Measurements from ENCODE around the gene CACNA2D4. TPM values are rescaled to one million over a fixed set of nuclear protein-coding genes. Genes with fewer than 3 reads are reported as not detected.
A peak's percentile ranks its signal among the peaks of the same experiment; 100 is the strongest.

CACNA2D4 gene
- total and polyA plus RNA-seq, 2 donors from 2014 or later, result 2.5 to 7.3 TPM

DNA sequence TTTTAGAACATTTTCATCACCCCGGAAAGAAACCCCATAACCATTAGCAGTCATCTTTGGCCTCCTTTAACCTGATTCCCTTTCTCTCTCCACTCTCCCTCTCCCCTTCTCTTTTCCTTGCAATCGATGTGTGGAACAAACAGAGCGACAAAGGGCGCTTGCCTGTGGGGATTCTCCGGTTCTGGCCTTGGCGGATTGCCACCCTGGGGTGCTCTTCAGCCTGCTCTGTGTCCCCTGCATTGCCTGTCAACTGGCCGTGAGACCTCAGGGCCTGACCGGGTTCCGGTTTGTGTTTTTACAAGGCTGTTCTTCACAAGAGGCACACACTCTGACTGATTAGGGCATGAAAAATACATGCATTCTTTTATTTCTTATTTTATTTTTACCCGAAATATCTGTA is 70.3 kb downstream of the CACNA2D4 start:
- H3K27me3 ChIP-seq (ENCODE audit: control insufficient read depth, insufficient read depth, low read length), result no peaks in the 10 kb centered on the region
- no peak overlapping the region for H3K4me3 ChIP-seq (ENCODE audit: low read length in 3 of 3)
- intact Hi-C loops (cut with DNase I), result no loop called here
- no peaks in the 10 kb centered on the region for H3K4me1 ChIP-seq (ENCODE audit: control insufficient read depth in 2 of 3, insufficient read depth in 2 of 3, low read depth in 1 of 3, low read length in 3 of 3)
- FAIRE-seq (no peak), DNase-seq (peak in 1 of 5 donors; percentile 2)
- TF ChIP-seq, protein P1, sequence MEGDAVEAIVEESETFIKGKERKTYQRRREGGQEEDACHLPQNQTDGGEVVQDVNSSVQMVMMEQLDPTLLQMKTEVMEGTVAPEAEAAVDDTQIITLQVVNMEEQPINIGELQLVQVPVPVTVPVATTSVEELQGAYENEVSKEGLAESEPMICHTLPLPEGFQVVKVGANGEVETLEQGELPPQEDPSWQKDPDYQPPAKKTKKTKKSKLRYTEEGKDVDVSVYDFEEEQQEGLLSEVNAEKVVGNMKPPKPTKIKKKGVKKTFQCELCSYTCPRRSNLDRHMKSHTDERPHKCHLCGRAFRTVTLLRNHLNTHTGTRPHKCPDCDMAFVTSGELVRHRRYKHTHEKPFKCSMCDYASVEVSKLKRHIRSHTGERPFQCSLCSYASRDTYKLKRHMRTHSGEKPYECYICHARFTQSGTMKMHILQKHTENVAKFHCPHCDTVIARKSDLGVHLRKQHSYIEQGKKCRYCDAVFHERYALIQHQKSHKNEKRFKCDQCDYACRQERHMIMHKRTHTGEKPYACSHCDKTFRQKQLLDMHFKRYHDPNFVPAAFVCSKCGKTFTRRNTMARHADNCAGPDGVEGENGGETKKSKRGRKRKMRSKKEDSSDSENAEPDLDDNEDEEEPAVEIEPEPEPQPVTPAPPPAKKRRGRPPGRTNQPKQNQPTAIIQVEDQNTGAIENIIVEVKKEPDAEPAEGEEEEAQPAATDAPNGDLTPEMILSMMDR (IDR thresholded peaks at IDR 0.05; ENCODE audit: borderline replicate concordance, extremely low read depth, insufficient read depth), result no peak
- no peak overlapping the region for H3K9ac ChIP-seq (ENCODE audit: low read length in 3 of 3)
- no peak overlapping the region for H3K27ac ChIP-seq (ENCODE audit: low read depth in 2 of 2, low read length in 2 of 2)
- H3K9me3 ChIP-seq (ENCODE audit: control insufficient read depth in 2 of 3, insufficient read depth in 1 of 3, low read length in 3 of 3), result no peaks in the 10 kb centered on the region
- no peaks in the 10 kb centered on the region for H3K36me3 ChIP-seq (ENCODE audit: control insufficient read depth in 2 of 3, insufficient read depth in 3 of 3, low read length in 3 of 3)

DNA sequence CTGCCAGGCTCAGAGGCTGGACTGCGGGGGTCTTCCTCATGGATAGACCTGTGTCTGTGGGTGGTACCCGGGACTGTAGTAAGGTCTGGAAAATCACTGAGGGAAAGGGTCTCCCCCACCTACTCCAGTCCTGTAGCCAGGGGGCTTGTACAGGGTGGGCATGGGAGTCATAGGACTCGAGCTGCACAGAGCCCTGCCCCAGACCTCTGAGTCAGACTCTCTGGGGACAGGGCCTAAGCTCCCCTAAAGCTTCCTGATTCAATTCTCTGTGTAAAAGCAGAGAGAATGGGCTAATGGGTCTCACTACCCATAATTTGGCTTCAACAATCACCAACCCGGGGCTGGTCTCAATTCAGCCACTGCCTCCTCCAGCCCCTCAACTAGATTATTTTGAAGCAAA is 71.0 kb downstream of the CACNA2D4 start:
- no peak overlapping the region for H3K27ac ChIP-seq (ENCODE audit: low read depth in 2 of 2, low read length in 2 of 2)
- intact Hi-C loops (cut with DNase I), result no loop called here
- no peaks in the 10 kb centered on the region for H3K4me1 ChIP-seq (ENCODE audit: control insufficient read depth in 2 of 3, insufficient read depth in 2 of 3, low read depth in 1 of 3, low read length in 3 of 3)
- FAIRE-seq (no peak), DNase-seq (peak in 1 of 5 donors; percentile 1)
- H3K4me3 ChIP-seq (ENCODE audit: low read length in 3 of 3), result no peak overlapping the region
- H3K9me3 ChIP-seq (ENCODE audit: control insufficient read depth in 2 of 3, insufficient read depth in 1 of 3, low read length in 3 of 3), result no peaks in the 10 kb centered on the region
- no peaks in the 10 kb centered on the region for H3K27me3 ChIP-seq (ENCODE audit: control insufficient read depth, insufficient read depth, low read length)
- H3K36me3 ChIP-seq (ENCODE audit: control insufficient read depth in 2 of 3, insufficient read depth in 3 of 3, low read length in 3 of 3), result no peaks in the 10 kb centered on the region
- TF ChIP-seq, protein P1 (IDR thresholded peaks at IDR 0.05; ENCODE audit: borderline replicate concordance, extremely low read depth, insufficient read depth), result no peak
- no peak overlapping the region for H3K9ac ChIP-seq (ENCODE audit: low read length in 3 of 3)

DNA sequence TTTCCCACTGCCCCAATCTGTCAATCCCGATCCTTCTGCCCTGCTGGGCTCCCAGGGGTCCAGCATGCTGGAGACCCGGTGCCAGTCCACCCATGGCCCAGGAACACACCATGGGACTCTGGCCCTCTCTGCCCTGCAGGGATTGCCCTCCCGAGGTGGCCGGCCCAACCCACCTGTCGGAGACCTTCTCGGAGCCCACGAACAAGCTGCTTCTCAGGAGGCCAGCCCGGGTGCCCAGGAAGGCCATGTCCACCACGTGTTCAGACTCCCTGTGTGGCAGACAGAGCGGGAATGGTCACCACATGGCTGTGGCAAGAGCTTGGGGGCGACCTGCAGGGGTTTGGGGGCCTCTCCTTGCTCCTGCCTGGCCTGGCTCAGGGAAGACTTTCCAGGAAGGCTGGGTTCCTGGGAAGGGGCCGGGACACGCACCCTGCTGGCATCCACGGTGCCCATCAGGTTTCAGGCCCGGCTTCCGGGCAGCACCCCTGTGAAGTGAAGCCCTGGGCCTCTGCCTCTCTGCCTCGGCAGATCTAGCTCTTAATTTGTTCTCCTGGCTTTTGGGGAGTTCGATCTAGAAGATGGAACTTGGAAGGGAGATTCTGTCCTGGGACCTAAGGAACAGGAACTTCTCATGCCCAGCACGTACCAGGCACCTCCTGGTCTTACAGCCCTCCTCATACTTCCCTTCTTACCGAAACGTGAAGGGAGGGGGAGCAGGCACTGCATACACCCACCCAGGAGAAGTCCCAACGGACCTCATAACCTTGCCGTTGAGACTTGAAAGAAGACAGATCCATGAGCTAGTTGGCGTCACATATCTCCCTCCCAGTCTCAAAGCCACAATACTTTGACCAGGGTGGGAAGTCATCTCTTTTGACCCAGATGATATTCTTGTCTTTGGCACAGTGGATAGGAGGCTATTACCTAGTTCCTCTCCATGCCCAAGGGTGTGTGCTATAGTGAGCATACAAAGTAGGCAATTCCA is 71.7 kb downstream of the CACNA2D4 start:
- Histone ChIP-seq H3K27ac (ENCODE audit: low read depth in 2 of 2, low read length in 2 of 2) (no peak overlapping the region), H3K9me3 (ENCODE audit: control insufficient read depth in 2 of 3, insufficient read depth in 1 of 3, low read length in 3 of 3) (no peaks in the 10 kb centered on the region), H3K4me1 (ENCODE audit: control insufficient read depth in 2 of 3, insufficient read depth in 2 of 3, low read depth in 1 of 3, low read length in 3 of 3) (no peaks in the 10 kb centered on the region), H3K9ac (ENCODE audit: low read length in 3 of 3) (no peak overlapping the region), H3K27me3 (ENCODE audit: control insufficient read depth, insufficient read depth, low read length) (no peaks in the 10 kb centered on the region), H3K36me3 (ENCODE audit: control insufficient read depth in 2 of 3, insufficient read depth in 3 of 3, low read length in 3 of 3) (no peaks in the 10 kb centered on the region), H3K4me3 (ENCODE audit: low read length in 3 of 3) (no peak overlapping the region)
- FAIRE-seq (no peak), DNase-seq (peak in 1 of 5 donors; percentile 8)
- TF ChIP-seq, protein P1 (IDR thresholded peaks at IDR 0.05; ENCODE audit: borderline replicate concordance, extremely low read depth, insufficient read depth), result no peak
- intact Hi-C loops (cut with DNase I), result no loop called here
